Measurements from ENCODE around the gene C1QBP.
A peak's percentile ranks its signal among the peaks of the same experiment; 100 is the strongest.
"Not testable (repeated sequence)": the region's sequence is repeated elsewhere in the genome, so short reads cannot be mapped to it uniquely, and the experiment has no call there.

The C1QBP gene, protein sequence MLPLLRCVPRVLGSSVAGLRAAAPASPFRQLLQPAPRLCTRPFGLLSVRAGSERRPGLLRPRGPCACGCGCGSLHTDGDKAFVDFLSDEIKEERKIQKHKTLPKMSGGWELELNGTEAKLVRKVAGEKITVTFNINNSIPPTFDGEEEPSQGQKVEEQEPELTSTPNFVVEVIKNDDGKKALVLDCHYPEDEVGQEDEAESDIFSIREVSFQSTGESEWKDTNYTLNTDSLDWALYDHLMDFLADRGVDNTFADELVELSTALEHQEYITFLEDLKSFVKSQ

DNA sequence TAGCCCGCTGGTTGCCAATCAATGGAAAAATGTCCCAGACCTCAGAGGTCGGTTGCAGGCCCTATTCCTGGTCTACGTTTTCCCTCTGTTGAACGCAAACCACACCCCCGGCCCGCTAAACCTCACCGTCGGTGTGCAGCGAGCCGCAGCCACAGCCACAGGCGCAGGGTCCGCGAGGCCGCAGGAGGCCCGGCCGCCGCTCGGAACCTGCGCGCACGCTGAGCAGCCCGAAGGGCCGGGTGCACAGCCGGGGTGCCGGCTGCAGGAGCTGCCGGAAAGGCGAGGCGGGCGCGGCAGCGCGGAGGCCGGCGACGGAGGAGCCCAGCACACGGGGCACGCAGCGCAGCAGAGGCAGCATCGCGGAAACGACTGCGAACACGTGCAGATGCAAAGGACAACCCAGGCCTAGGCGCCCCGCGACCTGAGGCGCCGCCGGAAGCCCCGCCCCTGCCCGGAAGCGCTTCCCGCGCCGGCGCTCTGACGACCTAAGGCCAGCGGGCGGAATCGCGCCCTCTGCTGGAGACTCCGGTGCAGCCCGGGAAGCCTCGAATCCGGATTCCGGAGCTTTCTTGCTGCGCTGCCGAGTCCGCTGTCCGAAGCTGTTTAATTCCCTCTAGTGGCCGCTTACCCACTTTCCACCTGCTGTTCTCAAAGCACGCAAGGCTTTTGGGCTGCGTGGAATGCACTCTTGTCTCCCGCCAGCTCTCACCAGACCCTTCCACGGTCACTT, at the start of gene C1QBP:
C1QBP (minus strand) TSS at position 440 of the 730 bp plus-strand sequence; CDS start at position 358, 82 bp downstream.
- peak; percentile 92 for DNase-seq

DNA sequence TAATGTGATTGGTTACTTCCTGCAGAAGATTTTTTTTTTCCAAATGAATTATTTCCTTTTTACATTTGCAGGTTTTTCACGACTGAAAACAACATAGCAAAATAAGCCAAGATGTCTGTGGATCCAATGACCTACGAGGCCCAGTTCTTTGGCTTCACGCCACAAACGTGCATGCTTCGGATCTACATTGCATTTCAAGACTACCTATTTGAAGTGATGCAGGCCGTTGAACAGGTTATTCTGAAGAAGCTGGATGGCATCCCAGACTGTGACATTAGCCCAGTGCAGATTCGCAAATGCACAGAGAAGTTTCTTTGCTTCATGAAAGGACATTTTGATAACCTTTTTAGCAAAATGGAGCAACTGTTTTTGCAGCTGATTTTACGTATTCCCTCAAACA, 49.8 kb upstream of the C1QBP start:
- DNase-seq, result no peak

DNA sequence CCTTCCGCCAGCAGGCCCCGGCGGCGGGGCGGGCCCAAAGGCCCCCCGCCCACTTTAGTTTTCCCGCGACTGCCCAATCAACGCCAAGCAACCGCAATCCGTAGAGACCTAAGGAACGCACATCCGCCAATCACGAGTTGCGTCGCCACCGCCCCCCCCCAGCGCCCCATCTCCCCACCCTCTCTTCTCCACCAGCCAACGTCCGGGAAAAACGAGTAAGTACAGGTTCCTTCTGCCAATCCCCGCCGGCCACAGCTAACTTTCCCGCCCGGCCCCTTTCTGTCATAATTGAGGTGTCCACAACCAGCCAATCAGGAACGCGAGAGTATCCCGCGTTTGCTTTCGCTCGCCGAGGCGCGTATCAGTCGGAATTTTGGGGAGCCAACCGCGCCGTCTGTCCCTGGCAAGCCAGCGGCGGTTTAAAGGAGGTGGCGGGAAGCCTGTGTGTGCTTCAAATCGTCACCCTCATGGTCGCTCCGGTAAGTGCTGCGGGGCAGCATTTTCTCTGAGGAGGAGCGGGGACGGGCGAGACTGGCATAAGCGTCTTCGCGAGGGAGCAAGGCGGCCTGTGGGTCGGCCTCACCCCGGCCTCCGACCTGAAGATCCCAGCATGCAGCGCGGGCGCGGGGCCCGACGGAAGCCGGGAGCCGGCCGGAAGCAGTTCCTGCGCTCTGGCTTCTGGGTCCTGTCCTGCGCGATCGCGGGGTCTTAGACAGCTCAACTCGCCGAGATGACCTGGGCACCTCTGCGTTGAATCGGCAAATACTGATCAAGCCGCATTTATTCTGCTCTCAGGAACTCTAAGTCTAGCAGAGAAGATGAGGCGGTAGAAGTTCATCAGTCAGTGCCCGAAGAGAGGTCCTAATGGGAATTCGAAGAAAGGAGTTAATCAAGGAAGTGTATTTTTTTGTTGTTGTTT, 47.5 kb upstream of the C1QBP start, which contains the start of gene MIS12:
MIS12 (plus strand) TSS at position 361 of the 919 bp plus-strand sequence. CDS start 2,297 bp downstream, outside the sequence.
- DNase-seq, result peak; percentile 97

DNA sequence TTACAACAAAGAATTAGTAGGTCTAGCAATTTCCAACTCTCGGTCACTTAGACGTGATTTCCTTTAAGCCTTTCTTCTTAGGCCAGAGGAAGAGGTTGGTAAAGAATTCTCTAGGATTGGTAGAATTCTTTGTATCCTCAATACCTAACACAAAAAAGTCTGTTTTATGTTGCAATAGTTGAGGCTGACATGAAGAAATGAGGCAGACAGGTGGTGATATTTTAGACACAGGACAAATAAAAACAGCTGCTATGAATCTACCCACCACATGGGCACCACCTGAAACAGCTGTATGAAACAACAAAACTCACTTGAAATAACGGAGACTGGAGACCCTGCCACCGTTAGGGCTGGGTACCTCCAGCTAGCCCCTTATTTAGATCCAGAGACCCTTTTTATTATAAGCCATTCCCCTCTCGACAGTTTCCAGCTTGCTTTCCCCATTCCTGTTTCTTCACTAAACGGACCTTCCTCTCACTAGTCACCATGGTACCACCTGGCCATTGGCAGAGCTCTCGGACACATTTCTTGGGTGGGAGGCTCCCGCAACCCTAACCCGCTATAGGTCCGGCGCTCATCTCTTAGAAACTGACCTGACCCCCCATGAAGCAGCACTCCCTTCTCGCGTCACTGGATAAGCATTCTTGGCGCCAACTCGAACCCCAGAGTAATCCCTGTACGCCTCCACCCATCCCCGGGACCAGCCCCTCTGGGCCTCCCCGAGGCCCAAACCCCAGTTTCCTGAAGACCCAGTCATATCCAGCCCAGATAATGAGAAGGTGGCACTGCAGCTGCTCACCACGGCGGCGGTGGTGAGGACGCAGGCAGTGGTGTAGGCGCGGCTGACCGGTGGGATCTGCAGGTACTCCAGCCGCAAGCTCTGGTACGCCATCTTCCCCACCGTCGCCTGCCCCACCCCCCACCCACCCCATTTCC, 46.6 kb upstream of the C1QBP start, which contains the start of gene DERL2:
DERL2 (minus strand) TSS at position 909 of the 936 bp plus-strand sequence; CDS start at position 892, 17 bp downstream.
- DNase-seq, result no peak

DNA sequence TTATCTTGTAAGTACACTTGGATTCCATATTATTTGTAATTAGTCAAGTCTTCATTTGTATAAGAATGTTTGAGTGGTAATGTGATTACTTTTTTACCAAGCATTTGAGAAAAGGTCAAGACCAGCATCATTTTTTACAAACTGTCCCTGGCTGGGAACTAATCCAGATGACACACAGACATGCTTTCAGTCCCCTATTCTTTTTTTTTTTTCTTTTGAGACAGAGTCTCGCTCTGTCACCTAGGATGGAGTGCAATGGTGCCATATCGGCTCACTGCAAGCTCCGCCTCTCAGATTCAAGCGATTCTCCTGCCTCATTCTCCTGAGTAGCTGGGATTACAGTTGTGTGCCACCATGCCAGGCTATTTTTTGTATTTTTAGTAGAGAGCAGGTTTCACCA, 42.5 kb upstream of the C1QBP start:
- DNase-seq, result no peak

DNA sequence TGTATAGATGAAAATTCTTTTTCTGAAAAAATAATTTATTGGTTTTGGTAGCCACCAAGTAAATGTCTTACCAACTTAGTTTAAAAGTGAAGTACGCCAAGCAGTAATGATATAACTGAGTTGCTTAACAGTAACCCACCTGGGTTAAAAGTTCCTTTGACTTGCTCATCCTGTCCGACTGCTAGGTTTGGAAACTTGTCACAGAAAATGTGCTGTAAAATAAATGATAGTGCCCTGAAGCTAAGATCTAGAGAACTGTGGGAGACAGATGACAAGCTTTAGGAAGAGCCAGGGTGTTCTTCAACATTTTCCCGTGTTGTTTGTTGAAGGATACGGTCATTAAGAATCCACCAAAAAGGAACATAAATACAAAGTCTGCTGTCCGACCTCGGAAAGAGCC, 42.0 kb upstream of the C1QBP start:
- DNase-seq, result no peak

DNA sequence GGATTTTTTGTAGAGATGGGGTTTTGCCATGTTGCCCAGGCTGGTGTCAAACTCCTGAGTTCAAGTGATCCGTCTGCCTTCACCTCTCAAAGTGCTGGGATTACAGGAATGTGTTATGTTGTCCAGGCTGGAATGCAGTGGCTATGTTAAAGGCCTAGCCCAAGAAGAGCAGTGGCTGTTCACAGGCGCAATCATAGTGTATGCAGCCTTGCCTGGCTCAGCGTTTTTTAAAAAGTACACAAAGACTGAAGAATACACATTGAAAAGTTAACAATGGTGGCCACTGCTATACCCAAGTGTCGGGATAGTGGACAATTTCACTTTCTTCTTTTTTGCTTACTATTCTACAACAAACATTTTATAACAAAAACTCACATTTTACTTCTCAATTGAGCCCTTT, 40.0 kb upstream of the C1QBP start:
- DNase-seq, result no peak

DNA sequence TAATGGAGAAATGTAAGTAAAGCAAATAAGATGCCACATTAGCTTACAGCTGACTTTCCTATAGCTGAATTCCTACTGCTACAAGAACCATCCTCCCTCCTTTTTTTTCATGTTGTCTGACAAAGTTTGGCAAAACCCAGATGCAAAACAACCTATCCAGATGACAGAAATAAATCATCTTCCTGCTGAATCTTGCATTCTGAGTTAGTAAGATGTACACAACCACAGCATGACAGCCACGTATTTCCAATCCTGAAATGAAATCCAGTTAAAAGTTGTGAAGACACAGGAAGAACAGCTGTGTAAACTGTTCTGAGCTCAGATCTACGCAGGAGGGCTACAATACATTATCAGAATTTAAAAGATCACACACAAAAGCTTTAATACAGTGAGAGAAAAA, 35.0 kb upstream of the C1QBP start:
- DNase-seq, result no peak

DNA sequence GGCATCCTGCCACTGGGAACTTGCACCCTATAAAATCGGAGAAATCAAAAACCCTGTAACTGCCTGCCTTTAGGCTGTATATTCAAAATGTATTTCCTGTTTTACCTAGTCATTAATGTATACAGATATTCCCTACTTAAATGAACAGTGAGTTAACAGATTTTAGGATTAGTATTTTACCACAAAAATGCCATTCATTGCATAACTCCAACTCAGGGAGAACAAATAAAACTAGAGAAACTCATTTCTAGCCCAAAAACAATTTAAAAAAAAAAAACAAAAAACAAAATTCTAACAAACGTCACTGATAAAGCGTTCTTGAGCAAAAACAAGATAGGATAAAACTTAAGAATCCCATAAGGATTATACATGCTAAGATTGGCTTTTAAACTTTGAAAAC, 33.6 kb upstream of the C1QBP start:
- no peak for DNase-seq

DNA sequence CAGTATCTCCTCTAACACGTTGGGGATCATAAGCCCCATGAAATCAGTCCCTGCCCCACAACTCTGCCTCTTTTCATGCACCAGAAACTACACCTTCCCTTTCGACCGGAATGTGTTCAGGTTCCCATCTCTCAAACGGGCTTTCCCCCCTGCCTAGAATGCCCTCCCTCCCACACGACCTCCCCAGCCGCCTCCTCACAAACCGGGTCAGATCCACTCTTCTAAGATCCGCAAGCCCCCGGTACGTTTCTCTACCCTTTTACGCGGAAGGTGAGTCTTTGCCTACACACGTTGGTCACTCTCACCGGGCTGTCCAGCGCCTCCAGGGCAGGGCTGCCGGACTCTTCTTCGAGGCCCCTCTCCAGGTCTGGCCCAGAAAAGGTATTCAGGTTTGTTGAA, 29.1 kb upstream of the C1QBP start:
- DNase-seq, result peak; percentile 40

DNA sequence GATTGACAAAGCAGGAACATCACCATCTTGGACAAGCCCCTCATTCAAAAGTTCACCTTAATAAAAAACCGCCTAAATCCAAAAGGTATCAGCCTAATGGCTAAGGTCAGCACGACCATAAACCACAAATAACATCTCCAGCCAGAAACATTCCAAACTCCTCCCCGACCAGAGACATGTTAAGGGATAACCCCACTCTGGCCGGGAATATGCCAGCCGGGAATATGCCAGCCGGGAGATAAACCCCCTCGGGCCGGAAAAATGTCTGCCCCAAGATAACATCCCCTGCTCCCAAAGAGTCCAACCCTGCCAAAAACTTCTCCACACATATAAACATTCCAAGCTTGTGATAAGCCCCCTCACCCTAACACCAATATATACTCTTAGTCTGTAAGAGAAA, 28.5 kb upstream of the C1QBP start:
- no peak for DNase-seq

DNA sequence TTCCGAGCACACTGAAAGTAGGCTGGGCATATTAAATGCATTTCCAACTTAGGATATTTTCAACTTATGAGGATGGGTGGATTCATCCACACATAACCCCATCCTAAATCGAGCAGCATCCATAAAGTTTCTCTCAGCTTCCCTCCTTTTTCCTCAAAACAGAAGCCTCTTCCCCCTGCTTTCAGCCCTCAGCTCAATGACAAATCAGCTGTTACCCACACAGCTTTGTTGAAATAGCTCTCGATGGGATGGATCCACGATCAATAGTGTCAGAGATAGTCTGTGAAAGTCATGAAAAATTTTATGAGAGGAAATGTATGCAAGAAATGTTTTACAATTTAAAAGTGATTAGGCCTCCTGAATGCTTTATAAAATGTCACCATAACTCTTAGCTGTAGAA, 27.3 kb upstream of the C1QBP start:
- DNase-seq, result no peak

DNA sequence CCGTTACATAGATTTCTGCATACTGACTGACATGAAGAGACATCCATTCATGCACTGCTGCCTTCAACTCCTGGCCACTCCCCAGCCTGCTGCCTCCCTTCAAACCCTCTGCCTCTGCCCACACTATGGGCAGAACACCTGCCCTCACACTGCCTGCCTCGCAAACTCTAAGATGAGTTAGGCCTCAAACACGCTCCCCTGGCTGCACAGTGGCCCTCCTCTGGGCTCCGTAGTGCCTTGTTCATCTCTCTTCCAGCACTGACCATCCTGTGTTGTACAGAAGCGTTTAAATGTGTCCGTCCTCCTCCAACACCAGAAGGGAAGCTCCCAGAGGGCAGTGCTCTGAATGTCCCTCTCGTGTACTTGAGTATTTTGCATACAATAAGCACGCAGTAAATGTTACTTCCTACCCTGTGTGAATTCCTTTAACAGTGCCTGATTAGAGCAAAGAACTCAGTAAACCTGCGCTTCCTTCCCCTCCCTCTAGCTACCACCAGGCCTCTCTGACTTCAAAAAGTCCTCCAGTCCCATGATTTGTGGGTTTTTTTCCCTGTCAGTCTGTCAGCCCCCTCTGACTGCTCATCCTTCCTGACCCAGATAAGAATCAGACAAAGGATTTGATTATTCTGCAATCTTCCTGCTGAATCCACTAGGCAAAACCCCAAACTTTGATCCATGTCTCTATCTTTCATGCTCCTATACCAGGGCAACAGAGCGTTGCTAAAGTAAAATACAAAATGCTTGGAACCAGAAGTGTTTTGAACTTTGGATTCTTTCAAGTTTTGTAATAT, 26.0 kb upstream of the C1QBP start:
- DNase-seq, result no peak

DNA sequence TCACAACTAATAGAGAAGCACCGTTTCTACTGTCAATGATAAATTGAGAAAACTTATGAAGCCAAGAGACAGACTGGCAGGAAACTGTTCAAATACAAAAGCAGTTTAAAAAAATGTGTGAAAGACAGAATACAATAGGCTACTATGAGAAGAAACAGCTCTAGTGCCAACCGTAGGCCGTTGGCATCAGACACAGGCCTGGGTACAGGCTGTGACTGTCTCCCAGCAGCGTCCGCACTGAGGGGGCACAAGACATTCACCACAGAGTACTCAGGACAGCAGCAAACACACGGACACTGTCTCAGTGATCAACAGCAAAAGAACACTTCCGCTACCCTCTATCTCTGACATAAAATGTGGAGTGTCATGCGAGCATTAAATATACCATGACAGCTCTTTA, 7.8 kb upstream of the C1QBP start:
- no peak for DNase-seq

DNA sequence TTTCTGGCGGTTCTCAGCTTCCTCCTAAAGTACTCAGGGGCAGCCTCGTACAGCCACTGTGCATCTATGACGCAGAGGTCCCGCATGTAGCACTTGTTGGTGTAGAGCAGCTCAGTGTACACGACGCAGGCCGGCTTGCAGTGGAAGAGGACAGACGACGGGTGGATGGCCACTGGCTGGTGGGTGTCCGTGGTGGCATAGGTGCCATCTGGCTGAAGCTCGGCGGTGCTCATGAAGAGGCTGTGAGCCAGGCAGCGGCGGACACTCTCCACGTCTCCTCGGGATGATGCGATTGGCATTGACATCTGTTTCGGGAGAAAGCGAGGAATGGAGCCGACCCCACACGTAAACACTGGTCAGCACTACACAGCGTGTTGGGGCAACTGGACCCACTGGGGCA, 5.3 kb upstream of the C1QBP start:
- no peak for DNase-seq

DNA sequence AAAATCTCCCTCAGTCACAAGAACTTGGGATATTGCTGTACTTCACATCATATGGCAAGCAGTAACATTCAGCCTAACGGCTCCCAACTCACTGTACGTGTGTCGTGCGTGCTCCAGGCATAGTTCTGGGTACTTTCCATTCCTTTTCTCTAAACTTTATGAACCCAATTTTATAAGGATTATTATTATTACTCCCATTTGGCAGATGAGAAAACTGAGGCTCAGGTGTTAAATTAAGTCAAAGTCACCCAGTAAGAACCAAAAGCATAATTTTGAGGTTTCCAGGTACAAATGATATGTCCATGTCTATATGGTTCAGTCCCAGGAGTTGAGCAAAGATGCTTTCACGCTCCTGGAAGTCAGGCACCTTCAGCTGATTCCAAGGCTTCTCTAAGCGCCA, 4.8 kb upstream of the C1QBP start:
- no peak for DNase-seq

DNA sequence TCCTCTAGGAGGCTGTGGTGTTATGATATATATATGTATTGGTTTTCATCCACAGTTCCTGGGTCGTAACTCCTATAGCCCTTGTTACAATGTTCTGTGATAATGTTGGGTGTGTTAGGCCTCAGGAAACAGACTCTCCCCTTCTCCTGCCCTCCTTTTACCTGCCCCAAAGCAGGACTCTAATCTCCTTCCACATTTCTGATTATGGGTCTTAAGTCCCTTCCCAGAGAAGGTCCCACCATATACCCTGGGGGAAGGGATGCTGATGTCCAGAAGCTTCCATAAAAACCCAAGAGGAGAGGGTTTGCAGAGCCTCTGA, 450 bp upstream of the C1QBP start:
- DNase-seq, result no peak

DNA sequence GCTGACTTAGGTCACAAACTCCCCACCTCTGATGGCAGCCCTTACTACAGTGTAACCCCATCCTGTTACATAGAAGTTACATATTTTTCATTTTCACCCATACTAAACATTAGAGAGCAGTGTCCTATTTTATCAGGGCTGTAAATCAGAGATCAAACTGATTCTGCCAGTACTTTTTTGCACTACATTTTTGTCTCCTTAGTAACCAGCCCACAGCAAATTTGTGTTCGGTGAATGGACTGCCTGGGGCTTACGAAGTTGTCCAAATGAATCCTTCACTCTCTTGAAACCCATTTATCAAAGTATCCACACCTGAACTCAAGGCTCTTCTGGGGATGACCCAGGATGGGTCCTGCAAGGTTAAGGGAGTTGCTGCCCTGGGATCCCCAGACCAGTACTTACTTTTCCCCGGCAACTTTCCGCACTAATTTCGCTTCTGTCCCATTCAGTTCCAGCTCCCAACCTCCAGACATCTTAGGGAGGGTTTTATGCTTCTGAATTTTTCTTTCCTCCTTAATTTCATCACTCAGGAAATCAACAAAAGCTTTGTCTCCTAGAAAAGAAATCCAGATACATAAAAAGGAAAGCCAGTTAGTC, 1.1 kb downstream of the C1QBP start:
- DNase-seq, result no peak

DNA sequence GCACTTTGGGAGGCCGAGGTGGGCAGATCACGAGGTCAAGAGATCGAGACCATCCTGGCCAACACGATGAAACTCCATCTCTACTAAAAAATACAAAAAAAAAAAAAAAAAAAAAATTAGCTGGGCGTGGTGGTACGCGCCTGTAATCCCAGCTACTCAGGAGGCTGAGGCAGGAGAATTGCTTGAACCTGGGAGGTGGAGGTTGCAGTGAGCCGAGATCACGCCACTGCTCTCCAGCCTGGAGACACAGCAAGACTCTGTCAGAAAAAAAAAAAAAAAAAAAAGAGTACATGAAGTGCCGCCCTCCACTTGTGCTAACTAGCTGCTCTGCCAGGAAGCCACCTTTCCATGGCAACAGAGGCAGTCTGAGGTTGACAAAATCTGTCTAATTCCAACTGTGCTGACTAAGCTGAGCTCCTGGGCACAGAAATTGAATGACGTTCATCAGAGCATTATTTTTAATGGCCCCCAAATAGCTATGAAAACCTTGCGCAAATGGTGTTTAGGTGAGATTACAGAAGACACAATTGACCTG, 3.1 kb downstream of the C1QBP start:
- DNase-seq, result not testable (repeated sequence)

DNA sequence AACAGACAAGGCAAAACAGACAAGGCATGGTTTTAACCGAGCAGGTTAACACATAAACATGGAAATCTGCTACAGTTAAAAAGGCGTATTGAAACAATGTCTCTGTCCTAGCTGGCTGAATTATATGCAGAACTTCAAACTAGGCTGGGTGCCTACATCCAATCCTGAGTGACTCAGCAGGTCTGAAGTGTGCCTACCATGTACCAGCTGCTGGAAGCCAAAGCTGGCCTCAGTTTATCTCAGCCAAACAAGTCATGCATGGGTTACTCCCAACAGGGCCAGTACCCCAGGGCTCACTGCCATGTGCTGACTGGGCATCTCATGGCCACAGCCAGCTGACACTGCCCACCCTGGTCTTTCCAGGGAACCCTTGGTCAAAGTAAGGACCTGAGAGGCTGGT, 4.0 kb downstream of the C1QBP start:
- DNase-seq, result no peak
